HepG2 (cell line): ENCODE data around the gene APOA1. TPM values are rescaled to one million over a fixed set of nuclear protein-coding genes. Genes with fewer than 3 reads are reported as not detected.

ENCODE experiments used
- ARID3A ChIP-seq: IDR thresholded peaks from 2 replicates; pipeline ENCODE4 v1.6.1; 2012; ENCODE audit warnings: low read depth, low read length, improper control_type of control experiment
- DZIP1 ChIP-seq: sonication (generic); formaldehyde crosslinking; IDR thresholded peaks from 2 replicates; pipeline ENCODE4 v1.5.0; 2020; ENCODE audit warnings: mild to moderate bottlenecking, missing genetic modification reagents
- FOXO4 ChIP-seq: sonication (generic); formaldehyde crosslinking; conservative IDR thresholded peaks from 2 replicates; pipeline ENCODE4 v1.8.1; 2023; ENCODE audit warnings: missing genetic modification reagents
- NAIF1 ChIP-seq: sonication (generic); formaldehyde crosslinking; IDR thresholded peaks from 2 replicates; pipeline ENCODE4 v1.5.0; 2020; ENCODE audit warnings: mild to moderate bottlenecking, missing genetic modification reagents, borderline replicate concordance
- NFRKB ChIP-seq: fragments of 450-650 bp; IDR thresholded peaks from 2 replicates; pipeline ENCODE4 v1.6.1; 2017
- NR1H2 ChIP-seq: sonication (generic); formaldehyde crosslinking; IDR thresholded peaks from 2 replicates; pipeline ENCODE4 v1.8.1; 2022; ENCODE audit warnings: low read depth, missing genetic modification reagents, borderline replicate concordance
- PBX3 ChIP-seq: sonication (generic); formaldehyde crosslinking; IDR thresholded peaks from 2 replicates; pipeline ENCODE4 v1.8.1; 2023; ENCODE audit warnings: missing genetic modification reagents, inconsistent platforms, borderline replicate concordance
- SALL1 ChIP-seq: sonication (generic); formaldehyde crosslinking; IDR thresholded peaks from 2 replicates; pipeline ENCODE4 v1.8.0; 2022; ENCODE audit warnings: mild to moderate bottlenecking, missing genetic modification reagents
- TEAD3 ChIP-seq: optimal IDR thresholded peaks from 2 replicates; pipeline ENCODE3; 2016; ENCODE audit warnings: borderline replicate concordance
- ZBTB34 ChIP-seq: sonication (generic); formaldehyde crosslinking; IDR thresholded peaks from 2 replicates; pipeline ENCODE4 v1.8.0; 2022; ENCODE audit warnings: mild to moderate bottlenecking, missing genetic modification reagents
- ZBTB44 ChIP-seq: sonication (generic); formaldehyde crosslinking; IDR thresholded peaks from 2 replicates; pipeline ENCODE4 v1.4.0; 2020; ENCODE audit warnings: missing genetic modification reagents
- ZNF382 ChIP-seq: sonication (generic); formaldehyde crosslinking; IDR thresholded peaks from 2 replicates; pipeline ENCODE4 v1.5.0; 2020; ENCODE audit warnings: missing genetic modification reagents, mild to moderate bottlenecking, borderline replicate concordance
- ZNF44 ChIP-seq: sonication (generic); formaldehyde crosslinking; IDR thresholded peaks from 2 replicates; pipeline ENCODE4 v1.5.1; 2020; ENCODE audit warnings: mild to moderate bottlenecking, missing genetic modification reagents
- ZNF691 ChIP-seq: sonication (generic); formaldehyde crosslinking; IDR thresholded peaks from 2 replicates; pipeline ENCODE4 v1.4.0; 2020; ENCODE audit warnings: missing genetic modification reagents, low read depth, mild to moderate bottlenecking, borderline replicate concordance
- ZNF781 ChIP-seq: sonication (generic); formaldehyde crosslinking; IDR thresholded peaks from 2 replicates; pipeline ENCODE4 v1.5.1; 2020; ENCODE audit warnings: borderline replicate concordance, mild to moderate bottlenecking, missing genetic modification reagents; ENCODE audit errors: not compliant biosample characterization
- ZZZ3 ChIP-seq: sonication (generic); formaldehyde crosslinking; IDR thresholded peaks from 2 replicates; pipeline ENCODE4 v1.4.0; 2020; ENCODE audit warnings: missing genetic modification reagents, mild to moderate bottlenecking, borderline replicate concordance
- polyA plus RNA-seq, 8 experiments: library from polyadenylated mRNA; depleted of rRNA in 3 of 8; stranded (reverse) in 7 of 8; unstranded in 1 of 8; fragments of >200 nt; fragmentation: Illumina TruSeq in 4 of 8; extraction: Trizol in 4 of 8; gene quantifications; 2 replicates each; pipeline versions ENCODE4 v1.2.1 to v1.2.3, GENCODE V29; 2011 to 2016; ENCODE audit warnings: low read depth in 4 of 8, missing spikeins in 1 of 8, mixed read lengths in 1 of 8; ENCODE audit not compliant: insufficient read depth in 1 of 8
- total RNA-seq, 5 experiments: library from RNA; depleted of rRNA; stranded (reverse); fragments of >200 nt; fragmentation: Illumina TruSeq; extraction: Trizol; gene quantifications; 2 replicates each; pipeline ENCODE4 v1.2.3, GENCODE V29; 2016; ENCODE audit warnings: low read depth in 1 of 5

Gene APOA1
- total and polyA plus RNA-seq, 2 of the 13 experiments (the other 11 are each of a cell fraction or from before 2014, with no cell fraction given) = 1,973 to 5,485 TPM

GRCh38 chr11:116807601-116808261, 29.7 kb downstream of the APOA1 start (continued):
- TF ChIP-seq ARID3A = no peak
- no peak for TF ChIP-seq DZIP1 (CRISPR knock-in tag)
- TF ChIP-seq NAIF1 (CRISPR knock-in tag) = no peak
- TF ChIP-seq ZNF781 (CRISPR knock-in tag) = peak; percentile 17
- TF ChIP-seq ZZZ3 (CRISPR knock-in tag) = 0 out of 2 replicates have a peak, but pooled peaks have one; percentile 7
- TF ChIP-seq ZBTB34 (CRISPR knock-in tag) = no peak
- no peak; the same call in 1 of the 2 replicates for TF ChIP-seq ZNF691 (CRISPR knock-in tag)
- TF ChIP-seq PBX3 (CRISPR knock-in tag) = no peak
- TF ChIP-seq ZNF44 (CRISPR knock-in tag) = no peak
- peak; percentile 56; the same call in 1 of the 2 replicates for TF ChIP-seq SALL1 (CRISPR knock-in tag)
- TF ChIP-seq NFRKB = no peak
- peak; percentile 65; the same call in 1 of the 2 replicates for TF ChIP-seq NR1H2 (CRISPR knock-in tag)
- peak; percentile 75; the same call in 1 of the 2 replicates for TF ChIP-seq FOXO4 (CRISPR knock-in tag)
- TF ChIP-seq ZBTB44 (CRISPR knock-in tag) = no peak
- no peak for TF ChIP-seq TEAD3 (CRISPR knock-in tag)
- TF ChIP-seq ZNF382 = no peak
